GM18517 (cell line): ENCODE measurements around the gene NEDD4L.

ENCODE experiments used
- ATAC-seq: cut with Tn5 transposase; IDR thresholded peaks from one replicate; pipeline ENCODE4 v1.9.1; 2021; ENCODE audit warnings: mild to moderate bottlenecking, moderate library complexity; ENCODE audit not compliant: unreplicated experiment

The NEDD4L gene

GRCh38 chr18:58201733-58202730 lies 158.0 kb downstream of the NEDD4L start:
- ATAC-seq, result no peak

- no peak for ATAC-seq
Measured at GRCh38 chr18:58204776-58205442, 160.9 kb downstream of the NEDD4L start.

- ATAC-seq, result no peak
Measured at GRCh38 chr18:58205443-58206160, 161.6 kb downstream of the NEDD4L start.

- ATAC-seq, result no peak
Measured at GRCh38 chr18:58207520-58208152, 163.6 kb downstream of the NEDD4L start.

- no peak for ATAC-seq
Measured at GRCh38 chr18:58208207-58208932, 164.3 kb downstream of the NEDD4L start.

- ATAC-seq, result no peak
Measured at GRCh38 chr18:58209326-58209725, 165.3 kb downstream of the NEDD4L start.

GRCh38 chr18:58211510-58211909 lies 167.5 kb downstream of the NEDD4L start:
- no peak for ATAC-seq

- ATAC-seq, result no peak
Measured at GRCh38 chr18:58212274-58212673, 168.2 kb downstream of the NEDD4L start.

GRCh38 chr18:58213440-58213839 lies 169.4 kb downstream of the NEDD4L start:
- no peak for ATAC-seq

GRCh38 chr18:58215011-58215410 lies 171.0 kb downstream of the NEDD4L start:
- ATAC-seq, result no peak

- ATAC-seq, result peak; percentile 60
Measured at GRCh38 chr18:58216071-58216481, 172.1 kb downstream of the NEDD4L start.

GRCh38 chr18:58217052-58217451 lies 173.0 kb downstream of the NEDD4L start:
- ATAC-seq, result no peak

- ATAC-seq, result no peak
Measured at GRCh38 chr18:58218117-58218516, 174.1 kb downstream of the NEDD4L start.

GRCh38 chr18:58221060-58221725 lies 177.2 kb downstream of the NEDD4L start:
- ATAC-seq, result no peak

- ATAC-seq, result no peak
Measured at GRCh38 chr18:58222432-58223125, 178.6 kb downstream of the NEDD4L start.

GRCh38 chr18:58223717-58224424 lies 179.8 kb downstream of the NEDD4L start:
- ATAC-seq, result no peak

- no peak for ATAC-seq
Measured at GRCh38 chr18:58224425-58224750, 180.4 kb downstream of the NEDD4L start.

GRCh38 chr18:58225101-58225500 lies 181.1 kb downstream of the NEDD4L start:
- ATAC-seq, result peak; percentile 92

- no peak for ATAC-seq
Measured at GRCh38 chr18:58226429-58226828, 182.4 kb downstream of the NEDD4L start.
